Psoas muscle (tissue), 8 donors: ENCODE measurements around the gene SV2B. TPM values are rescaled to one million over a fixed set of nuclear protein-coding genes. Genes with fewer than 3 reads are reported as not detected.

Source experiments
- ATAC-seq, 4 donors: fragments of 200-7000 bp; cut with Tn5 transposase; one replicate each; pipeline ENCODE4 v1.9.1; 2020; ENCODE audit warnings: moderate library complexity in 3 of 4, mild to moderate bottlenecking in 2 of 4
- DNase-seq, 2 donors: peaks; one replicate each; pipeline ENCODE4 v3.0.0-alpha.2; 2020
- H3K27ac ChIP-seq: fragments of 200-600 bp; one replicate; pipeline ENCODE4 v1.8.0; 2022
- H3K27me3 ChIP-seq, 3 donors: fragments of 200-600 bp in 1 of 3; one replicate each; pipeline versions ENCODE4 v1.6.1 to v1.8.0; 2013 to 2022; ENCODE audit warnings: low read length in 2 of 3, mild to moderate bottlenecking in 2 of 3, moderate library complexity in 1 of 3; ENCODE audit not compliant: insufficient read depth in 3 of 3
- H3K36me3 ChIP-seq, 2 donors: fragments of 200-600 bp in 1 of 2; one replicate each; pipeline versions ENCODE4 v1.6.1 to v1.8.0; 2013 to 2022; ENCODE audit warnings: low read depth in 1 of 2, mild to moderate bottlenecking in 1 of 2, moderate library complexity in 1 of 2; ENCODE audit not compliant: insufficient read depth in 1 of 2
- H3K4me1 ChIP-seq: fragments of 200-600 bp; one replicate; pipeline ENCODE4 v1.8.0; 2022
- H3K4me3 ChIP-seq: fragments of 200-600 bp; one replicate; pipeline ENCODE4 v1.8.0; 2022; ENCODE audit warnings: mild to moderate bottlenecking
- H3K9me3 ChIP-seq: fragments of 200-600 bp; one replicate; pipeline ENCODE4 v1.8.0; 2022
- WGBS, 3 donors: extraction: QIAGEN DNeasy Blood & Tissue Kit; methylation state at CpG; one replicate each; pipeline versions ENCODE4 v1.1.6 to v1.1.7; 2013; 5-methylcytosine and 5-hydroxymethylcytosine counted together
- intact Hi-C, 2 donors: fragments of 100-400 bp; cut with DNase I; formaldehyde crosslinking; loops; one replicate each; pipeline versions ENCODE4 v1.11.0 to v1.14.2; 2022
- polyA plus RNA-seq, 3 donors: library from polyadenylated mRNA; stranded (reverse); fragments of 200-250 nt; gene quantifications; one replicate each; pipeline ENCODE4 v1.2.3, GENCODE V29; 2013
- total RNA-seq, 4 donors: library from RNA; stranded (reverse); fragmentation: NEBNext Ultra II Directional in 2 of 4; extraction: Animal tissue kit (Norgen Biotek cat#: 25700) in 2 of 4; gene quantifications; one replicate each; pipeline versions ENCODE4 v1.2.1 to v1.2.4, GENCODE V29; 2021 to 2023
- TF ChIP-seq, protein P1 (sequence below): fragments of 200-600 bp; IDR thresholded peaks from one replicate; pipeline ENCODE4 v1.8.0; 2022; ENCODE audit warnings: antibody characterized with exemption
- donor health status: healthy with polysubstance abuse.
- donor health status: DM: no; HTN: no; CAD: no; lungs with moderate emphysema.
- donor health status: Bipolar disorder and iron deficiency.
- donor health status: healthy.
- donor health status: DM: yes; HTN: yes; CAD: no.
- donor health status: DM: no; HTN: no; CAD: no.
- donor health status: DM: no; HTN: no; CAD: no.
- donor health status: DM: yes; HTN: yes; CAD: no.

The SV2B gene
- total and polyA plus RNA-seq, 7 donors: 0.25 to 10.1 (median 2.1) TPM

DNA sequence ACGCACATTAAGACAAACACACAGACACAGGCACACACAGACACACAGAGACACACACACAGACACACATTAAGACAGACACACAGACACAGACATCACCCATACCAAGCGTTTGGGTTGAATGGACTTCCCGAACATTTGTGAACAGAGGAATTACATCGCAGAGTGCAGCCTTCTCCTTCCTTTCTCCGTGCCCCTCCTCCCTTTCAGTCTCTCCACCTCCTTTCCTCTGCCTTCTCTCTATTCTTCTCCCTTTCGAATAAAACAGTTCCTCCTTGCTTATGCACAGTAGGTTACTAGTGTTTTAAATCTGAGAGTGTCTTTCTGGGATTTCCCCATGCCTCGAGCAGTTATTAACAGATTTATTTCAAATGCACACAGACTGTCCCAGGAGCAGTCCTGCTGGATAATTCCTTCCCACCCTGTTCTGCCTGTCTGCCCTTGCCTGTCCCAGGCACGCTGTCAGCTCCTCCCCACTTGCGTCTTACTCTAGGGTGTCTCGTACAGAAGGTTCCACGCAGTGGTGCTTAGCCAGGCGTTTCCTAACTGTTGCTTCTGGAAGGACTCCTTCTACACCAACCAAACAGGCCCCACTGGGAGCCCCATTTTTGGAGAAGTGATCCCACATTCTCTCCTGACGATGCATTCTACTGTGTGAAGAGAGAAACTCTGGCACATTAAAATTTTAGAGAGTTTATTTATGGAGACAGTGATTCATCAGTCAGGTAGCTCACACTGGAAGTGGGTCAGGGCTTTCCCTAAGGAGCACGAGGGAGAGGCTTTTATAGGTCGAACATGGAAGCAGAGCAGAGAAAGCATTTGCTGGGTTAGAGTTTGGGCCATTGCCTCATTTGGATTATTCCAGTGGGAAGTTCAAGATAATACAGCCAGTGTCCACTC is 163.8 kb downstream of the SV2B start:
- Histone ChIP-seq H3K4me1 (peaks cover 19% of the 10 kb centered on the region), H3K36me3 (no peaks in the 10 kb centered on the region), H3K27ac (peak overlapping the region; percentile 92), H3K4me3 (peak overlapping the region; percentile 66), H3K9me3 (no peaks in the 10 kb centered on the region), H3K27me3 (no peaks in the 10 kb centered on the region)
- DNase-seq (peak; percentile 76 to 87), ATAC-seq (peak; percentile 92 to 95 (median 94))
- intact Hi-C loops: no loop called here
- 23 to 38% (median 27%) methylated on average over 15 of the region's 15 CpGs for WGBS, 3 donors
- TF ChIP-seq, protein P1, sequence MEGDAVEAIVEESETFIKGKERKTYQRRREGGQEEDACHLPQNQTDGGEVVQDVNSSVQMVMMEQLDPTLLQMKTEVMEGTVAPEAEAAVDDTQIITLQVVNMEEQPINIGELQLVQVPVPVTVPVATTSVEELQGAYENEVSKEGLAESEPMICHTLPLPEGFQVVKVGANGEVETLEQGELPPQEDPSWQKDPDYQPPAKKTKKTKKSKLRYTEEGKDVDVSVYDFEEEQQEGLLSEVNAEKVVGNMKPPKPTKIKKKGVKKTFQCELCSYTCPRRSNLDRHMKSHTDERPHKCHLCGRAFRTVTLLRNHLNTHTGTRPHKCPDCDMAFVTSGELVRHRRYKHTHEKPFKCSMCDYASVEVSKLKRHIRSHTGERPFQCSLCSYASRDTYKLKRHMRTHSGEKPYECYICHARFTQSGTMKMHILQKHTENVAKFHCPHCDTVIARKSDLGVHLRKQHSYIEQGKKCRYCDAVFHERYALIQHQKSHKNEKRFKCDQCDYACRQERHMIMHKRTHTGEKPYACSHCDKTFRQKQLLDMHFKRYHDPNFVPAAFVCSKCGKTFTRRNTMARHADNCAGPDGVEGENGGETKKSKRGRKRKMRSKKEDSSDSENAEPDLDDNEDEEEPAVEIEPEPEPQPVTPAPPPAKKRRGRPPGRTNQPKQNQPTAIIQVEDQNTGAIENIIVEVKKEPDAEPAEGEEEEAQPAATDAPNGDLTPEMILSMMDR: no peak

DNA sequence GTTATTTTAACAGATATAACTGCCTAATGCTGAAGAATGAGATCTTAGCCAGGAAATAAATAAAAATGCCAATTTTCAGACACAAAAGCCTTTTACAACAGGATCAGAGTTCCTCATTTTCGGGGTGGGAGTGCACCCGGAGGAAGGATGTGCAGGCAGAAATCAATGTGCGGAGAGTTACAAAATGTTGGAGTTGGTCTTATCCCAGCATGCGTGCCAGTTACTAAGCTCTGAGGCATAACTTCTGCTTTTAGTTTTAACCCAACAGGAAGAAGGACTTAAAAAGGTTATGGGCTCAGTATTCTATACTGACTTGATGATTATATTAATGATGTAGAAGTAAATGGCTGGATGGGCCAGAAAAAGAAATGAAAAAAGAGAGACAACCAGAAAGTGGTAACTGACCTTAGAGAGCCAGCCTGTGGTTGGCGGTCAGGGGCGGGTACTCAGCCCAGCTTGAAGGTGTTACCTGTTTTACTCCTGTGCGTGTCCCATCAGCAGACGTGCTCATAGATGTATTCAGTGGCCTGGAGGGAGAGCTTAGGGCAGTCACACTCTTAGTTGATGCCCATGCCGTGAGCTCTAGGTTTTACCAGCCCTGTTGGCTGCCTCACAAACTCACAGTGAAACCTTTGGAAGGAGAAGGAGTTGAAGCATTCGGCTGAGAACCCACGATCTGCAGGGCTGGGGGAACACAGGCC is 164.7 kb downstream of the SV2B start:
- WGBS, 3 donors: 73 to 80% (median 79%) methylated on average over 11 of the region's 11 CpGs
- Histone ChIP-seq H3K27ac (peak overlapping the region; percentile 92), H3K4me3 (peak overlapping the region; percentile 66), H3K27me3 (no peaks in the 10 kb centered on the region), H3K4me1 (peaks cover 19% of the 10 kb centered on the region), H3K36me3 (no peaks in the 10 kb centered on the region), H3K9me3 (no peaks in the 10 kb centered on the region)
- TF ChIP-seq, protein P1: no peak
- intact Hi-C loops: no loop called here
- no peak for DNase-seq
- no peak for ATAC-seq

DNA sequence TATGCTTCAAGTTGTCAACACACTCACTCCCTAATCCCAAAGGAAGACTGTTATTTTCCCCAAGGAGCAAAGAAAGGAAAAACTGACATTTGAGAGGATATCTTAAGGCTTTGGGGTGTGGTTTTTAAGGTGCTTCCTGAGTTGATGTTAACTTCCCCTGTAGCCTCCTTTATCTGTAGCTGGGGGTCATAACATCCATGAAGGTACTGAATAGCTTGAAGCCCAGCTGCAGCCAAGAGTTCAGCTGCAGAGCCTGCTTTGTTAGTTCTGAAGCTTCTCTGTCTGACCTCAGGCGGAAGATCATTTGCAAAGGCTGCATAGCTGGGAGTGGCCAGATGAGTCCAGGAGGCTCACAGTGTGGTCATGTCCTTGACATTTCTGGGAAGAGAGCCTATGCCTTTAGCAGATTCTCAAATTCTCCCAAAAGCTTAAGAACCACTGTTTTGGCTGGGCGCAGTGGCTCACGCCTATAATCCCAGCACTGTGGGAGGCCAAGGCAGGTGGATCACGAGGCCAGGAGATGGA is 165.4 kb downstream of the SV2B start:
- H3K27me3 ChIP-seq: no peaks in the 10 kb centered on the region
- WGBS, 3 donors: 77 to 84% (median 79%) methylated on average over 4 of the region's 4 CpGs
- H3K27ac ChIP-seq: no peak overlapping the region
- no peak for DNase-seq
- no peaks in the 10 kb centered on the region for H3K36me3 ChIP-seq
- H3K9me3 ChIP-seq: no peaks in the 10 kb centered on the region
- ATAC-seq: no peak
- H3K4me1 ChIP-seq: peaks cover 19% of the 10 kb centered on the region
- H3K4me3 ChIP-seq: no peak overlapping the region
- TF ChIP-seq, protein P1: no peak
- intact Hi-C loops: no loop called here

DNA sequence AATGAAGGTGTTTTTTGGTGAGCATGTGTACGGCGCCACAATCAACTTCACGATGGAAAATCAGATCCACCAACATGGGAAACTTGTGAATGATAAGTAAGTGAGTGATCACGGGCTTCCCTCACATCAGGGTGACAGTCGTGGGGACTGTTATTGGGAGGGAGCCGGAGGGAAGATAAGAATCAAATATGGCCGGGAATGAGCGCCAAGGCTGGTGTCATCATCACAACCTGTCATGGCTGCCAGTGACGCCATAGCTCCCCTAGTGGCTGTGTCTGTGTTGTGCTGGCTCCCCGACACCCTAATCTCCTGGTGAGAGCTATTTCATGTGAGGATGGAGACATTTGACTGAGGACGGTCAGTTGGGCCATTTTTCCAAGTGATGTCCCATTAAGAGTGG is 168.5 kb downstream of the SV2B start:
- intact Hi-C loops: no loop called here
- peaks cover 18% of the 10 kb centered on the region for H3K4me1 ChIP-seq
- WGBS, 3 donors: 82 to 86% (median 83%) methylated on average over 11 of the region's 11 CpGs
- H3K9me3 ChIP-seq: no peaks in the 10 kb centered on the region
- DNase-seq (no peak), ATAC-seq (no peak)
- H3K27ac ChIP-seq: no peak overlapping the region
- TF ChIP-seq, protein P1: no peak
- H3K4me3 ChIP-seq: no peak overlapping the region
- H3K36me3 ChIP-seq: no peaks in the 10 kb centered on the region
- no peaks in the 10 kb centered on the region for H3K27me3 ChIP-seq
